NCI-H1930 (cell line): ENCODE measurements around the gene FANCC.

Experiments
- DNase-seq, 2 experiments: peaks; one replicate each; lab custom pipeline; 2025; lab: John Stamatoyannopoulos, UW

FANCC gene, protein sequence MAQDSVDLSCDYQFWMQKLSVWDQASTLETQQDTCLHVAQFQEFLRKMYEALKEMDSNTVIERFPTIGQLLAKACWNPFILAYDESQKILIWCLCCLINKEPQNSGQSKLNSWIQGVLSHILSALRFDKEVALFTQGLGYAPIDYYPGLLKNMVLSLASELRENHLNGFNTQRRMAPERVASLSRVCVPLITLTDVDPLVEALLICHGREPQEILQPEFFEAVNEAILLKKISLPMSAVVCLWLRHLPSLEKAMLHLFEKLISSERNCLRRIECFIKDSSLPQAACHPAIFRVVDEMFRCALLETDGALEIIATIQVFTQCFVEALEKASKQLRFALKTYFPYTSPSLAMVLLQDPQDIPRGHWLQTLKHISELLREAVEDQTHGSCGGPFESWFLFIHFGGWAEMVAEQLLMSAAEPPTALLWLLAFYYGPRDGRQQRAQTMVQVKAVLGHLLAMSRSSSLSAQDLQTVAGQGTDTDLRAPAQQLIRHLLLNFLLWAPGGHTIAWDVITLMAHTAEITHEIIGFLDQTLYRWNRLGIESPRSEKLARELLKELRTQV

DNA sequence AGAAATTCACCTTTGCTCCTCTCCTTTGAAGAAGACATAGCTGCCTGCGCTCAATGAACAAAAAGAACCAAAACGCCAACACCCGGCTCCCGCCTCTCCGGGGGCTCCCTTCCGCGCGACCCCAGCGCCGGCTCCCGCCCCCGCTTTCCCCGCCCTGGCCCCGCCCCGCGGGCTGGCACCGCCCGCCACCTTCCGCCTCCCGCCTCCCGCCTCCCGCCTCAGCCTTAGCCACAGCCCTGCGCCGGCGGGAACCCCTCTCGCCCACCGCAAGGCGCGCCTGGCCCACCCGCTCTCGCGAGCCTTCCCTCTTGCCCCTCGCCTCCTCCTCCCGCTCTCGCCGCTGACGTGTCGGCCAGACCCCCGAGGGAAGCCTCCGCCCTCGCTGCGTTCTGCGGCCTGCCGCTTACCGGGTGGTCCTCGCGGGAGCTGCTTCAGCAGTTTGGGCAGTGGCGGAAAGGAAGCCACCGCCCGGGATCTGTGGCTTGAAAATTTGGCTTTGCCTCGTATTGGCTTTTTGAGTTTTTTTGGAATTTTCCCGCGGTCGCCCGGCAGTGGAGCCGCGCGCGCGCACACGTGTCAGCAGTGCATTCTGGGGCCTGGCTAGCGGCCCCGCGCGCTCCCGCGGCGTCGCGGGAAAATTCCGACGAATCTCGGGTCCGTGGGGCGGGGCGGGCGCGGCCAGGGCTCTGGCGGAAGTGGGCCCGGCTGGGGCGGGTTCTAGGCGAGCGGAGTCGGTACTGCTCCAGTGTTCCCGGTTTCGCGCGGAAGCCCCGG lies at the start of gene FANCC:
Gene FANCC (minus strand): TSS at position 591 of the 774 bp plus-strand sequence. CDS start 68,418 bp downstream, outside the sequence.
- DNase-seq, result peak; percentile 86 to 89

GRCh38 chr9:95366731-95367325 lies 49.3 kb upstream of the FANCC start:
- no peak for DNase-seq

DNA sequence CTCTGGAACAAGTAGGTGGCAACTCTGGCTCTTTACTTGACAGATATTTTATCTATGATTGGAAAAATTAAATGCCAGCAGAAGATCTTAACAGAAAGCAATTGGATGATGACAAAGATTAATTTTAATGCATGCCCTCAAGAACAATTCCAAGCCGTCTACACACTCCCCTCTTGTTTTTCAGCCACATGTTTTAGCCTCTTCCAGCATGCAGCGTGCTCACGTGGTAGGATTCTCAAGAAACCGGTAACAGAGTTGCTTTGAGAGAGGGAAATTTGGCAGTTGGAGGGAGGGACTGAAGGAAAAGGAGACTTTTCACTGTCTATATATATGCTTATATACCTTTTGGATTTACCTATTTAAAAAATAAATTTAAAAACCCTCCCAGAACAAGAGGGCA lies 48.3 kb upstream of the FANCC start:
- no peak for DNase-seq

DNA sequence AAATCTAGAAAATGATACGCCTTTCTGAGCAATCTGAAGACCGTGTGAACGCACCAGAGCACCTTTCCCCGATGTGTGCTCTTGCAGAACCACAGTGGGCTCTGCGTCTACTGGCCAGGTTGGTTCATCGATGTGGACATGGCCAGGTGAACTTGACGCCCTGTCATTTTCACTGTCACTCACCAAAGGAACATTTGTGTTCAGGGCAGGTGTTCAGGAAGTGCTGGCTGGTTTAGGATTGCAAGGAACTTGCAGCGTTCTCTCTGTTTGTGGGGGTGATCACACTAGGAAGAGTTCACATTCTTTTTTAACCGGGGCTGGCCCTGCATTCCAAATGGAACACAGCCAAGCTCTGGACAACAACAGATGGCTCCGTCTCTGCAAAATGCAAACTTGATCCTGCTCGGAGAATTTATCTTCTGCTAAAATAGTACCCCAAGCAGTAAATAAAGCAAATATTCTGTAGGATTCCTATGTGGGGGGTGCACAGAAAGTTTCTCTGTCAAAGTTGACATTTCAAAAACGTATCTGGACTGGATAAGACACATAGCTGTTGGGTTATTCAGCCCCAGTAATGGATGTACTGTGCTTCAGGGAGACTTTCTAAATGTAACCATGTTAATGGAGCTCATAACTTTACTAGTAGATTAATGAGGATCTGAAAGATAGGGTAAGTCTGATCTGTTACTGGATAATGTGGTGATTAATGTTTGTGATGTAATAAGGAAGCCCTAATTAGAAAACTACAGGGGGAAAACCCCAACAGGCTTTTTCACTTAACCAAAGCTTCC lies 45.7 kb upstream of the FANCC start:
- DNase-seq, result no peak

GRCh38 chr9:95360866-95361265 lies 43.4 kb upstream of the FANCC start:
- DNase-seq, result no peak

- no peak for DNase-seq
Observed at GRCh38 chr9:95357316-95357715, 39.8 kb upstream of the FANCC start.

DNA sequence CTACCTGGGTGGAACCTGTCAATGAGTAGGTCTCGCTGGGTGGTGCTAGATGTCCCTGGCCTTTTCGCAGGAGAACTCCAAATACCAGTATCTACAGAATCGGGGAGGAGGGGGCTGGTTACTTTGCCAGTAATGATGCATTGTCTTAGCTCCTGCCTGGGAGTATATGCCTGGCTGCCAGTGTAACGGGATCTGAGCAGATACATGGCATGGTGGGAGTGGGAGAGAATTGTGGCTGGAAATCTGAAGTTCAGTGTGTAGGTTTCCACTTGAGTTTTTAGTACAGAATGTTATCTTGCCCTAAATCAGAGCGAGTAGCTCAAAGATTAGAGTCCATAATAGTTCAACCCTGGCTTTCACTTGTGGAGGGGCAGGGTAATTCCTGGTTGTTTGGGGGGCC lies 38.0 kb upstream of the FANCC start:
- no peak for DNase-seq

DNA sequence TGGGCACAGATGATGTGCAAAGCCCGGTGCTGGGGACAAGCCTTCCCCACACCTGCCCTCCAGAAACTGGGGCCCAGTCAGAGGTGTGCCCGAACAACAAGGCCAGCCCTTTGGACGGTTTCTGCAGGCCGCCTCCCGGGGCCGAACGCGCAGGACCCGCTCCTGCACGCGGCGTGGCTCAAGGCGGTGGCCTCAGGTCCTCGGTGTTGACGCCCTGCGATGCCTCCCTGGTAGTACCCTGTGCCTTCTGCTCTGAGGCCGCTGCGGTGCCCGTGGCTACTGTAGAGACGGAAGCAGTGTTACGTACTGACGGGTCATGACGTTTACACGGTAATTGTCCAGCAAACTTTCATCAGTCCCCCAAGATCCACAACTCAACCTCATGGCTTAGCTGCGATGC lies 33.5 kb upstream of the FANCC start:
- no peak for DNase-seq

- DNase-seq, result no peak
Observed at GRCh38 chr9:95350266-95350665, 32.8 kb upstream of the FANCC start.

GRCh38 chr9:95349091-95350038 lies 31.9 kb upstream of the FANCC start:
- no peak for DNase-seq

DNA sequence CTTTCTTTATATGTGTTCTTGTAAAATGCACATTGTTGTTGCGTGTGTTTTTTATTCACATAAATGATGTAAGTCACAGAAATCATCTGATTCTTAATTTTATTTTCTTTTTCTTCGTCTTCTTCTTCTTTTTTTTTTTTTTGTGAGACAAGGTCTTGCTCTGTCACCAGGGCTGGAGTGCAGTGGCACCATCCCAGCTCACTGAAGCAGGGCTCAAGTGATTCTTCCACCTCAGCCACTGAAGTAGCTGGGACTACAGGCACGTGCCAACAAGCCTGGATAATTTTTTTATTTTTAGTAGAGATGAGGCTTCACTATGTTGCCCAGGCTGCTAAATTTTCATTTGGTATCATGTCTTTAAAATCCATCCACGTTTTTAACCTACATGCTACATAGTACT lies 28.5 kb upstream of the FANCC start:
- no peak for DNase-seq

- no peak for DNase-seq
Observed at GRCh38 chr9:95344735-95345325, 27.3 kb upstream of the FANCC start.

DNA sequence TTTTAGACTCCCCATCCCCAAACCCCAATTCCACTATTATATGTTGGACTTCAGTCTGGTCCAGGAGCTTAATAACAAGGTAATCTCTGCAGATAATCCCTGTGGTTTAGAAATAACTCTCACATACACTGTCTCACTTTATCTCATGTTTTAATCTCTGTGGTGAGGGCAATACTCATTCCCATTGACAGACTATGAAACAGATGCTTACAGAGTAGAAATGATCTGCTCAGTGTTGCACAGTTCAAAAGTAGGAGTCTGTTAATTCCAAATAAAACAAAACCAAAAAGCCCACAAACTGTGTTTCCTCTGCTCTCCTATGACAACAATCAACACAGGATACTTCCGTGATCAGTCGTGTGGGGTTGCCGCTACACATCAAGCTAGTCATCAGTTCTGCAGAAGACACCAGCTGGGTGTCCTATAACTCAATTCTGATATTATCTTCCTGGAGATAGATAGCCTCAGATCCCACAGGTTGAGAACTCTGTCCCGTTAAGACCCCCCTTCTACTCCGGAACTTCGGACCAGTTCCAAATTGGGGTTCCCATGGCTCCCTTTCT lies 26.3 kb upstream of the FANCC start:
- DNase-seq, result no peak

DNA sequence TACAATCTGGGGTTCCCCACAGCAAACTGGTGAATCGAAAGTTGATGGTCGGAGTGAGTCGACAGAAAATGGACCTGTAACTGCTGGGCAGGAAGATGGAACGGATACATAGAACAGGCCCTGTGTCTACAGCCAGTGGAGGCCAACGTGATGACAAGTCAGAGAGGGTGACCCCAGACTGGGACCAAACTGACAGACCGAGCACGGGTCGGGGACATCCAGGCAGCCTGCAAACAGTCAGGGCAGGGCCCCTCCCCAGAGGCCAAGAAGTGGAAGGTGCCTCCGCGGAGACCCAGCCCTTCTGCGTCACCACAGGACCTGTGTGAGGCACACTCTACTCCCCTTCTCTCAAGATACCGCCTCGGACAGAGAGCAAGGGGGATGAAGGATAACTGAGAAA lies 25.1 kb upstream of the FANCC start:
- DNase-seq, result no peak

- DNase-seq, result no peak
Observed at GRCh38 chr9:95341293-95341962, 23.9 kb upstream of the FANCC start.

DNA sequence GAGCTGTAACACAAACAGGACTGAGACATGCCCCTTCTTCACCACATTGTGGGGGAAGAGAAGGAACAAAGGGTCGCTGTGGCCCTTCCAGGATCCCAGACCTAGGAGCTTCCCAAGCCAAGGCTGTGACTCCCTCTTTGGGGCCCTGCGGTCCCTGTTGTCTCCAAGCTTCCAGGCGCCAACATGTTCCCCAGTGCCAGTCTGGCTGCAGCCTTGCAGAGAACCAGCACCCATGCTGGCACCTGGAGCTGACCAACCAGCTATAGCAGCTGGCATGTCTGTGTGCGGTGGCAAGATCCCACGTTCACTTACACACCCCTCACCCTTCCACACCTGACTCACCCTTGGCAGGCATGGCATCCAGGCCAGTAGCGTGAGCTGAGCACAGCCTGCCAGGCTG lies 20.7 kb upstream of the FANCC start:
- DNase-seq, result no peak

DNA sequence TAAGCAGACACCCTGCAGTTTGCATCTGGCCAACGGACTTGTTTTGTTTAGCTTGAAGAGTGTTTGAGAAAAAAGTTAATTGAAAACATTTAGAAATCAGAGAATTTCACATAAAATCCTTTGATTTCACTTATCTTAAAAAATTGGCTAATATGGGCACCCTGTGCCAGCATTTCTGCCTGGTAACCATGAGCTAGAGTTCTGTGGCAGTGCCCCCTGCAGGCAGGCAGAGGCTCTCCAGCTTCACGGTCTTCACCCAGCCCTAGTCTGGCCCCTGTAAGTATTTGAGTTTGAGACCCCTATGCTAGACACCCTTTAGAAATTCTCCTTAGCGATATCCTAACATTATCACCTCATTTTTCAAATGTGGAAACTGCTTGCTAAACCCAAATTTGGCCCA lies 18.8 kb upstream of the FANCC start:
- DNase-seq, result no peak

DNA sequence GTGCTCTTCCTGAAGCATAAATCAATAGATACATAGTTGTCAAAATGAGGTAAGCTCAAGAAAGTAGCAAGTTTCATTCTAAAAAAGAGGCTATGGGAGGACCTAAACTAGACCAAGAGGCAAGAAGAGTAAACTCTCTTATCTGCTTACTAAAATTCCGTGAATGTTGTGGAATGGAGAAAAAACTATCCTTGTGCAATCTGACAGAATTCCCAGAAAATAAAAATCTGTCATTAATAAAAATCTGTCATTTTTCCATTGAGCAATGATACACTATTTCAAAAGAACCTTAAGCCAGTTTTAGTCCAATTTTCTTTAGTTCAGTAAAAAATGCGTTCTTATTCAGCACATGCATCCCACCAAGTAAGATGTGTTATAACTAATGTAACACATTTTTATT lies 15.9 kb upstream of the FANCC start:
- no peak for DNase-seq

GRCh38 chr9:95332860-95333259 lies 15.4 kb upstream of the FANCC start:
- DNase-seq, result no peak
